Thymus (tissue), 14 donors: ENCODE data around the gene IQCF5. TPM values are rescaled to one million over a fixed set of nuclear protein-coding genes. Genes with fewer than 3 reads are reported as not detected.
"Not testable (repeated sequence)": the region's sequence is repeated elsewhere in the genome, so short reads cannot be mapped to it uniquely, and the experiment has no call there.

Experiments
- DNase-seq, 9 donors: peaks; one replicate each; pipeline ENCODE4 v3.0.0-alpha.2; 2013; ENCODE audit warnings: low spot score in 9 of 9, low read depth in 6 of 9, missing footprints in 1 of 9
- H3K27ac ChIP-seq, 2 donors: one replicate each; pipeline ENCODE4 v1.5.1; 2013; ENCODE audit warnings: control low read depth in 1 of 2, low read depth in 1 of 2, low read length in 1 of 2, mild to moderate bottlenecking in 1 of 2, moderate library complexity in 1 of 2
- H3K27me3 ChIP-seq, 2 donors: one replicate each; pipeline ENCODE4 v1.5.1; 2013; ENCODE audit warnings: low read length in 1 of 2; ENCODE audit not compliant: control insufficient read depth in 2 of 2, insufficient read depth in 1 of 2
- H3K36me3 ChIP-seq, 2 donors: one replicate each; pipeline ENCODE4 v1.5.1; 2013; ENCODE audit warnings: low read length in 1 of 2, mild to moderate bottlenecking in 1 of 2, moderate library complexity in 1 of 2; ENCODE audit not compliant: control insufficient read depth in 2 of 2, insufficient read depth in 2 of 2
- H3K4me1 ChIP-seq, 2 donors: one replicate each; pipeline ENCODE4 v1.5.1; 2013; ENCODE audit warnings: low read length in 2 of 2; ENCODE audit not compliant: control insufficient read depth in 2 of 2, insufficient read depth in 2 of 2
- H3K4me3 ChIP-seq, 2 donors: one replicate each; pipeline ENCODE4 v1.5.1; 2013; ENCODE audit warnings: low read length in 2 of 2, control low read depth in 1 of 2, mild to moderate bottlenecking in 1 of 2
- H3K9me3 ChIP-seq, 2 donors: one replicate each; pipeline ENCODE4 v1.5.1; 2013; ENCODE audit warnings: low read length in 1 of 2, mild to moderate bottlenecking in 1 of 2; ENCODE audit not compliant: control insufficient read depth in 2 of 2, insufficient read depth in 1 of 2
- WGBS: extraction: QIAGEN DNeasy Blood & Tissue Kit; methylation state at CpG from one replicate; pipeline ENCODE4 v1.1.7; 2013; 5-methylcytosine and 5-hydroxymethylcytosine counted together
- long read RNA-seq, 10 donors: transcript quantifications; one replicate each; lab custom pipeline, GENCODE V29; 2026
- polyA plus RNA-seq: library from polyadenylated mRNA; stranded (reverse); fragments of 200-250 nt; gene quantifications from one replicate; pipeline ENCODE4 v1.2.3, GENCODE V29; 2013
- total RNA-seq: library from RNA; stranded (reverse); fragments of 120-200 nt; gene quantifications from one replicate; pipeline ENCODE4 v1.2.4, GENCODE V29; 2013
- donor health status: healthy.

The IQCF5 gene
- not detected for total RNA-seq
- polyA plus RNA-seq, result not detected
- long read RNA-seq, donor 1, result 0 reads
- long read RNA-seq, donor 2, result 0 reads
- long read RNA-seq, donor 3, result 0 reads
- long read RNA-seq, donor 4, result 0 reads
- long read RNA-seq, donor 5, result 0 reads
- long read RNA-seq, donor 6, result 0 reads
- long read RNA-seq, donor 7, result 0 reads
- long read RNA-seq, donor 8, result 0 reads
- long read RNA-seq, donor 9, result 0 reads
- long read RNA-seq, donor 10, result 0 reads

DNA sequence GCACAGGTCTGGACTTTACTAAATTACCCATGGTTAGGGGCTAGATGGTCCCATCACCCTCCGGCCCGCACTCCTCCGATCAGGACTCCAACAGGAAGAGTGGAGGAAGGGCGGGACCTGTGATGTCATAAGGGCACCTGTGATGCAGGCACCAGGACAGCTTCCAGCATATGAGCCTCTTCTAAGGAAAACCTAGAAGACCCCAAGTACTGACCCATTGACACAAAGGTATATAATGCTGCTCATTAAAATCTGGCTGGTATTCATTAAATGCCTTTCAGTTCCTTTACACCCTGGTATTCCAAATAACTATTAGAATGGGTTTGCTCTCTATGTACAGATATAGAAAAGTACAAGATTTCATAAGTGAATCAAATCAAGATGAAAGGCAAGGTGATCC is at the start of gene IQCF5:
Gene IQCF5, minus strand, starts transcription at position 101 of the 400 bp plus-strand sequence. Its CDS starts 70 bp downstream, at position 31.
- Histone ChIP-seq H3K27ac (no peak within 1 kb of the TSS), H3K27me3 (peaks cover 0 to 3% of the 10 kb centered on the region in 2 donors), H3K4me1 (no peaks in the 10 kb centered on the region), H3K36me3 (no peaks in the 10 kb centered on the region), H3K9me3 (no peaks in the 10 kb centered on the region), H3K4me3 (no peak within 1 kb of the TSS)
- 95% methylated on average over 4 of the region's 4 CpGs for WGBS
- no peak for DNase-seq

DNA sequence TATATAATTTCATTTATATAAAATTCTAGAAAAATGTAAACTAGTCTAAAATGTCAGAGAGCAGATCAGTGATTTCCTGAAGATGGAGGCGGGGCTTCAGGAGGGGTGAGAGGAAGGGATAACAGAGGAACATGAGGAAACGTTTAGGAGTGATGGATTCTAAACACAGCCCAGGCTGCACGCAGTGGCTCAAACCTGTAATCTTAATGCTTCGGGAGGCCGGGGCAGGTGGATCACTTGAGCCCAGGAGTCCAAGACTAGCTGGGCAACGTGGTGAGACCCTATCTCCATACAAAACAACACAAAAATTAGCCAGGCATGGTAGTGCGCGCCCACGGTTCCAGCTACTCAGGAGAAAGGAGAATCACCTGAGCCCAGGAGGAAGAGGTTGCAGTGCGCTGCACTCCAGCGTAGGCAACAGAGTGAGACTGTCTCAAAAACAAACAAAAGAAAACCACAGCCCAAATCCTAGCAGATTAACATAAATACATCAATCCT is 45.7 kb upstream of the IQCF5 start:
- WGBS, result 90% methylated on average over 11 of the region's 11 CpGs
- no peak overlapping the region for H3K27ac ChIP-seq
- H3K4me1 ChIP-seq, result no peaks in the 10 kb centered on the region

DNA sequence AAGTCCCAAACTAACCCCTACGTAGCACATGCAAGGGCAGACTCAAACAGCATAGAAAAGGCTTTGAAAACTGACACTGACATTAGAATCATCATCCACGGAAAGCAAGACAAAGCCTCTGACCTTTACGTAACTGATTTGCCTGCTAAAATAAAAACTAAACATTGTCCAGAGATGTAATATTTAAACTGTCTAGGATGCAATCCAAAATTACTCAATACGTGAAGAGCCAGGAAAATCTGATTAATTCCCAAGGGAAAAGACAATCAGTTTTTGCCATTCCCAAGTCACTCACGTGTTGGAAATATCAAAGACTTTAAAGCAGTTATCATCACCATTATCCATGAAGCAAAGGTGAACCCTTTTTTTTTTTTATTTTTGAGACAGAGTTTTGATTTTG is 41.0 kb upstream of the IQCF5 start:
- no peaks in the 10 kb centered on the region for H3K9me3 ChIP-seq
- 71% methylated on average over 5 of the region's 5 CpGs for WGBS
- H3K4me1 ChIP-seq, result no peaks in the 10 kb centered on the region
- no peaks in the 10 kb centered on the region for H3K36me3 ChIP-seq
- H3K4me3 ChIP-seq, result no peak overlapping the region
- no peaks in the 10 kb centered on the region for H3K27me3 ChIP-seq
- no peak for DNase-seq
- no peak overlapping the region for H3K27ac ChIP-seq

More for the DNA sequence above, 45.7 kb upstream of the IQCF5 start:
- no peaks in the 10 kb centered on the region for H3K36me3 ChIP-seq
- H3K9me3 ChIP-seq, result no peaks in the 10 kb centered on the region
- no peak for DNase-seq
- H3K27me3 ChIP-seq, result no peaks in the 10 kb centered on the region
- H3K4me3 ChIP-seq, result no peak overlapping the region

GRCh38 chr3:51908026-51908425 is 32.6 kb upstream of the IQCF5 start:
- WGBS, result 88% methylated on average over 4 of the region's 4 CpGs
- H3K4me3 ChIP-seq, result no peak overlapping the region
- no peaks in the 10 kb centered on the region for H3K27me3 ChIP-seq
- H3K9me3 ChIP-seq, result peaks cover 0 to 1% of the 10 kb centered on the region in 2 donors
- DNase-seq, result no peak
- H3K4me1 ChIP-seq, result no peaks in the 10 kb centered on the region
- no peaks in the 10 kb centered on the region for H3K36me3 ChIP-seq
- H3K27ac ChIP-seq, result no peak overlapping the region

GRCh38 chr3:51904034-51904823 is 28.8 kb upstream of the IQCF5 start:
- no peak overlapping the region for H3K4me3 ChIP-seq
- no peaks in the 10 kb centered on the region for H3K4me1 ChIP-seq
- no peak overlapping the region for H3K27ac ChIP-seq
- peaks cover 0 to 3% of the 10 kb centered on the region in 2 donors for H3K27me3 ChIP-seq
- peaks cover 0 to 1% of the 10 kb centered on the region in 2 donors for H3K9me3 ChIP-seq
- DNase-seq, result no peak
- no peaks in the 10 kb centered on the region for H3K36me3 ChIP-seq
- 92% methylated on average over 2 of the region's 2 CpGs for WGBS

- not testable (repeated sequence) for H3K27me3 ChIP-seq, H3K4me1 ChIP-seq, H3K9me3 ChIP-seq, H3K27ac ChIP-seq, H3K4me3 ChIP-seq, DNase-seq, H3K36me3 ChIP-seq
- 81% methylated on average over 6 of the region's 7 CpGs for WGBS
These were observed 27.0 kb upstream of the IQCF5 start for GRCh38 chr3:51902361-51902760.

DNA sequence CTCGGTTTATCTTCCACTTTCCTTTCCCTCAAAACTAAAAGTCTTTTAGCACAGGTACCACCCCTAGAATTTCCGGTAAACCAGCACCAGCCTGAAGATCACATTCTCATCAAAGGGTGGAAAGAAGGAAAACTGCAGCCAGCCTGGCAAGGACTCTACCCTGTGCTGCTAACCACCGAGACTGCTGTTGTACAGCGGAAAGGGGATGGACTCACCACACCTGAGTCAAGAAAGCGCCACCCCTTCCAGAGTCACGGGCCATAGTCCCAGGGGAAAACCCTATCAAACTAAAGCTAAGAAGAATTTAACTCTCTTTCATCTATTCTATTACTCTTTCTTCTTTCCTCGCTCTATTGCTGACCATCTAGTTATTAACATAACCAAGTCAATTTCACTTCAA is 24.6 kb upstream of the IQCF5 start:
- H3K27ac ChIP-seq, H3K36me3 ChIP-seq, H3K27me3 ChIP-seq, H3K9me3 ChIP-seq, H3K4me3 ChIP-seq, H3K4me1 ChIP-seq, DNase-seq: not testable (repeated sequence)
- 88% methylated on average over 7 of the region's 7 CpGs for WGBS

DNA sequence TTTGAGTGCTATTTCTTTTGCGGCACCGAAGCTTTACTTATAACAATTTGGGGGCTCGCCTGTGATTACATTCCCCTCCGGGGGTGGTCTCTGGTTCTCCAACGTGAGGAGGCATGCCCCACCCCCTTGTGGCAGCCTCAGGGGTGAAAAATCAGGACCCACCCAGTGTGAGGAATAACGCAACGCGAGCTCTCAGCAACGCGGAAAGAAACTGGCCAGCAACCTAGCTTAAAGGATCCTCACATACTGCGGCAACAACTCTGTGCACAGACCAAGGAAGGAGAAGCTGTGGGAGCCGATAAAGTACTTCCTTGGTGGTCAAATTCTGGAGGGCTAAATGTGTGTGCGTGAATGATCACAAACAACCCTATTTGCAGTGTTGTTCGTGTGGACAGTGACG is 22.0 kb upstream of the IQCF5 start:
- Histone ChIP-seq H3K4me3 (no peak overlapping the region), H3K4me1 (no peaks in the 10 kb centered on the region), H3K9me3 (no peaks in the 10 kb centered on the region), H3K27ac (no peak overlapping the region), H3K27me3 (peaks cover 0 to 10% of the 10 kb centered on the region in 2 donors), H3K36me3 (no peaks in the 10 kb centered on the region)
- WGBS, result 90% methylated on average over 15 of the region's 15 CpGs
- no peak for DNase-seq

GRCh38 chr3:51896607-51897305 is 21.4 kb upstream of the IQCF5 start:
- Histone ChIP-seq H3K27me3 (peaks cover 0 to 10% of the 10 kb centered on the region in 2 donors), H3K36me3 (no peaks in the 10 kb centered on the region), H3K27ac (no peak overlapping the region), H3K9me3 (no peaks in the 10 kb centered on the region), H3K4me3 (no peak overlapping the region), H3K4me1 (peaks cover 0 to 4% of the 10 kb centered on the region in 2 donors)
- no peak for DNase-seq
- 95% methylated on average over 10 of the region's 10 CpGs for WGBS
